ENCODE data around the gene PFN1. TPM values are rescaled to one million over a fixed set of nuclear protein-coding genes. Genes with fewer than 3 reads are reported as not detected.

PFN1 gene
- total and polyA plus RNA-seq, 9 of the 15 experiments (the other 6 are each of a cell fraction or from before 2014, with no cell fraction given): 60.5 to 1,479 (median 456) TPM

DNA sequence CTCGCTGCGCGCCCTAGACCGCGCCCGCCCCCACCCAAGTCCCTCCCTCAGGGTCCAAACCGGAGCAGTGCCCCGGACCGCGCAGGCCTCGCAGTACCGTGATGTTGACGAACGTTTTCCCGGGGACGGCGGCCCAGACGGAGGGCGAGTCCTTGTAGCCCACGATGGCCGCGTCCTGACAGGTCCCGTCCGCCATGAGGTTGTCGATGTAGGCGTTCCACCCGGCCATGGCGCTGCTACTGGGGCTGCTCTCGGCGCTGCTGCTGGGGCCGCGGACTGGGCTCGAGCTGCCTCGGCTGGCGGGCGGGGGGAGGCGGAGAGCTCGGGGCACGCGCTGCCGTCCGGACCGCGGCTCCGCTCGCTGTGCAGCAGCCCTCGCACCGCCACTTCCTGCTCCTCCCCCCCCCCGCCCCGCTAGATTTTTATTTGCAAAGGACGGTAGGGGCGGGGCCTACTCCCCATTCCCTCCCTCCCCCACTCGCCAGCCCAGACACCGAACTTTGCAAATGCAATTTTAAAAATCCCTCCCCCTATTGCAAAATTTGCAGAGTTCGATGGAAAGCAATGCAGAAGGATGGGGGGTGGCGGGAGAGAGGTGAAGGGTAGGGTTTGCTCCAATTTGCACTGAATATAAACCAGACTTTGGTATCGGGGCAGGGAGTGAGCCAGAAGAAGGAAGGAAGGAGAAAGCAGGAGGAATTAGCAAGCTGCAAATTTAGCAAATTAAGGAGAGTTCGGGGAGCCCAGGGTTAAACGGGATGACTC, at the start of gene PFN1 (continued):
- TF ChIP-seq ZNF592 (IDR thresholded peaks at IDR 0.05) (no peak), CHAMP1 (IDR thresholded peaks at IDR 0.05) (no peak), FOS (IDR thresholded peaks at IDR 0.05; ENCODE audit: extremely low read depth, insufficient read length) (no peak), TRIM24 (IDR thresholded peaks at IDR 0.05) (0 out of 4 replicates have a peak, but pooled peaks have one; percentile 28 to 42), ZKSCAN3 (CRISPR knock-in tag; IDR thresholded peaks at IDR 0.05) (no peak), ZNF12 (CRISPR knock-in tag; IDR thresholded peaks at IDR 0.05) (0 out of 2 replicates have a peak, but pooled peaks have one; percentile 61), ZNF41 (CRISPR knock-in tag; conservative IDR thresholded peaks at IDR 0.05) (no peak), MAZ (CRISPR knock-in tag; conservative IDR thresholded peaks at IDR 0.05 in 1 of 2, IDR thresholded peaks at IDR 0.05 in 1 of 2) (no peak; a peak in 3 of 4 replicates), RBM39 (optimal IDR thresholded peaks at IDR 0.05; ENCODE audit: low read depth, low read length) (no peak), CBFB (CRISPR knock-in tag; IDR thresholded peaks at IDR 0.05) (no peak), PML (IDR thresholded peaks at IDR 0.05; ENCODE audit: low read length) (0 out of 2 replicates have a peak, but pooled peaks have one; percentile 43), EP300 (IDR thresholded peaks at IDR 0.05; ENCODE audit: low read length) (no peak), ETS1 (conservative IDR thresholded peaks at IDR 0.05; ENCODE audit: control insufficient read depth, low read depth, low read length) (no peak; the same call in 1 of the 2 replicates), ZNF586 (CRISPR knock-in tag; conservative IDR thresholded peaks at IDR 0.05) (no peak), ZNF253 (CRISPR knock-in tag; conservative IDR thresholded peaks at IDR 0.05) (no peak)
- TF ChIP-seq, protein P1, sequence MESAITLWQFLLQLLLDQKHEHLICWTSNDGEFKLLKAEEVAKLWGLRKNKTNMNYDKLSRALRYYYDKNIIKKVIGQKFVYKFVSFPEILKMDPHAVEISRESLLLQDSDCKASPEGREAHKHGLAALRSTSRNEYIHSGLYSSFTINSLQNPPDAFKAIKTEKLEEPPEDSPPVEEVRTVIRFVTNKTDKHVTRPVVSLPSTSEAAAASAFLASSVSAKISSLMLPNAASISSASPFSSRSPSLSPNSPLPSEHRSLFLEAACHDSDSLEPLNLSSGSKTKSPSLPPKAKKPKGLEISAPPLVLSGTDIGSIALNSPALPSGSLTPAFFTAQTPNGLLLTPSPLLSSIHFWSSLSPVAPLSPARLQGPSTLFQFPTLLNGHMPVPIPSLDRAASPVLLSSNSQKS (CRISPR knock-in tag; IDR thresholded peaks at IDR 0.05): no peak
